Body of pancreas (tissue), 4 donors: ENCODE measurements around the gene GADD45A. TPM values are rescaled to one million over a fixed set of nuclear protein-coding genes. Genes with fewer than 3 reads are reported as not detected.

Experiments used
- ATAC-seq: fragments of 150-250 bp; one replicate; pipeline ENCODE4 v1.9.1; 2016
- DNase-seq, 4 donors: peaks; one replicate each; pipeline ENCODE4 v3.0.0-alpha.2; 2019
- H3K27ac ChIP-seq, 4 donors: fragments of 200-600 bp; sonication (generic); 1 replicate in 3 of 4; 2 replicates in 1 of 4; pipeline versions ENCODE4 v1.5.1 to v1.6.1; 2016 to 2019; ENCODE audit warnings: mild to moderate bottlenecking in 1 of 4, mixed read lengths in 1 of 4, moderate library complexity in 1 of 4
- H3K27me3 ChIP-seq, 2 donors: fragments of 200-600 bp; sonication (generic); one replicate each; pipeline ENCODE4 v1.6.0; 2016; ENCODE audit warnings: mild to moderate bottlenecking in 1 of 2
- H3K36me3 ChIP-seq, 2 donors: fragments of 200-600 bp; sonication (generic); replicated peaks in 1 of 2; 2 replicates each; pipeline ENCODE4 v1.5.1; 2016; ENCODE audit warnings: low read depth in 2 of 2; ENCODE audit not compliant: insufficient read depth in 1 of 2
- H3K4me1 ChIP-seq: fragments of 200-600 bp; sonication (generic); one replicate; pipeline ENCODE4 v1.6.0; 2016
- H3K4me3 ChIP-seq, 2 donors: fragments of 200-600 bp; sonication (generic); 1 replicate in 1 of 2; 2 replicates in 1 of 2; pipeline ENCODE4 v1.5.1; 2016 to 2019
- H3K9me3 ChIP-seq, 3 donors: fragments of 200-600 bp; sonication (generic); 1 replicate in 2 of 3; 2 replicates in 1 of 3; pipeline ENCODE4 v1.5.1; 2016
- CTCF ChIP-seq, 7 experiments: fragments of 450-650 bp in 4 of 7; fragments of 200-600 bp in 3 of 7; sonication (generic) in 3 of 7; IDR thresholded peaks; one replicate each; pipeline ENCODE4 v1.5.1; 2016 to 2019; ENCODE audit warnings: antibody characterized with exemption in 7 of 7
- POLR2A ChIP-seq, 3 donors: fragments of 450-650 bp; IDR thresholded peaks; one replicate each; pipeline ENCODE4 v1.6.1; 2016; ENCODE audit warnings: antibody characterized with exemption in 3 of 3, mild to moderate bottlenecking in 2 of 3
- WGBS, 2 donors: methylation state at CpG; one replicate each; pipeline ENCODE4 v1.1.5; 2017; 5-methylcytosine and 5-hydroxymethylcytosine counted together
- intact Hi-C: fragments of 100-400 bp; cut with DNase I; formaldehyde crosslinking; loops from one replicate; pipeline ENCODE4 v1.15.1; 2023
- total RNA-seq, 2 donors: library from RNA; depleted of rRNA; stranded (reverse); fragments of >200 nt; gene quantifications; one replicate each; pipeline ENCODE4 v1.1.0, GENCODE V29; 2016

Gene GADD45A
- total RNA-seq, 2 donors from 2014 or later = 18.5 to 28.3 TPM

- intact Hi-C loops = loop anchor here (10.0 kb wide), 1 partner anchor 119 kb away; no protein-coding TSS in a partner anchor
- peaks cover 0 to 1% of the 10 kb centered on the region in 2 donors for H3K36me3 ChIP-seq
- H3K9me3 ChIP-seq = no peaks in the 10 kb centered on the region
- 22 to 23% methylated on average over 8 of the region's 8 CpGs for WGBS, 2 donors
- peak overlapping the region; percentile 4 to 98 (median 70) for H3K27ac ChIP-seq
- TF ChIP-seq CTCF (IDR thresholded peaks at IDR 0.05) (no peak), POLR2A (IDR thresholded peaks at IDR 0.05) (no peak)
- DNase-seq = peak in 1 of 4 donors; percentile 5
- H3K4me3 ChIP-seq = no peak overlapping the region
- H3K27me3 ChIP-seq = no peaks in the 10 kb centered on the region
- ATAC-seq = no peak
- peaks cover 36% of the 10 kb centered on the region for H3K4me1 ChIP-seq
These were observed 1.1 kb upstream of the GADD45A start for GRCh38 chr1:67683766-67684525.

- Histone ChIP-seq H3K36me3 (peaks cover 0 to 1% of the 10 kb centered on the region in 2 donors), H3K4me3 (no peak overlapping the region), H3K27me3 (no peaks in the 10 kb centered on the region), H3K27ac (peak overlapping the region; percentile 4 to 98 (median 70)), H3K9me3 (no peaks in the 10 kb centered on the region), H3K4me1 (peaks cover 36% of the 10 kb centered on the region)
- intact Hi-C loops = loop anchor here (10.0 kb wide), 1 partner anchor 120 kb away; no protein-coding TSS in a partner anchor
- no peak for DNase-seq
- 0% methylated on average over 16 to 19 of the region's 20 CpGs for WGBS, 2 donors
- ATAC-seq = no peak
- TF ChIP-seq CTCF (IDR thresholded peaks at IDR 0.05) (no peak), POLR2A (IDR thresholded peaks at IDR 0.05) (no peak)
These were observed 405 bp upstream of the GADD45A start for GRCh38 chr1:67684526-67685066.

- TF ChIP-seq POLR2A (IDR thresholded peaks at IDR 0.05) = no peak
- H3K9me3 ChIP-seq = no peaks in the 10 kb centered on the region
- ATAC-seq = peak; percentile 10
- no peaks in the 10 kb centered on the region for H3K27me3 ChIP-seq
- peak overlapping the region; percentile 34 to 81 for H3K4me3 ChIP-seq
- DNase-seq = peak; percentile 53 to 63 (median 58)
- intact Hi-C loops = loop anchor here (10.0 kb wide), 1 partner anchor 121 kb away; no protein-coding TSS in a partner anchor
- H3K27ac ChIP-seq = peak overlapping the region; percentile 88 to 98 (median 94)
- WGBS, 2 donors = 0% methylated on average over 10 to 65 of the region's 65 CpGs
- H3K4me1 ChIP-seq = peaks cover 36% of the 10 kb centered on the region
- peaks cover 0 to 1% of the 10 kb centered on the region in 2 donors for H3K36me3 ChIP-seq
These were observed 711 bp downstream of the GADD45A start for GRCh38 chr1:67685558-67686266.

- Histone ChIP-seq H3K27me3 (no peaks in the 10 kb centered on the region), H3K4me3 (peak overlapping the region; percentile 34 to 81), H3K36me3 (peaks cover 0 to 1% of the 10 kb centered on the region in 2 donors), H3K4me1 (peaks cover 36% of the 10 kb centered on the region), H3K9me3 (no peaks in the 10 kb centered on the region), H3K27ac (peak overlapping the region; percentile 88 to 98 (median 94))
- intact Hi-C loops = loop anchor here (10.0 kb wide), 1 partner anchor 122 kb away; no protein-coding TSS in a partner anchor
- peak; percentile 54 for ATAC-seq
- WGBS, 2 donors = 1 to 2% methylated on average over 10 to 43 of the region's 43 CpGs
- TF ChIP-seq POLR2A (IDR thresholded peaks at IDR 0.05) = peak; percentile 80 to 89 (median 82)
- TF ChIP-seq CTCF (IDR thresholded peaks at IDR 0.05) = no peak
- DNase-seq = peak; percentile 76 to 92 (median 88)
These were observed 1.5 kb downstream of the GADD45A start for GRCh38 chr1:67686267-67687197.
